Nucleus accumbens (tissue), 56 donors: ENCODE results near the gene PTH2R.
"Not testable (repeated sequence)": the region's sequence is repeated elsewhere in the genome, so short reads cannot be mapped to it uniquely, and the experiment has no call there.

Experiments used
- DNase-seq, 56 donors: peaks; one replicate each; lab custom pipeline; 2025; lab: John Stamatoyannopoulos, UW

The PTH2R gene

GRCh38 chr2:208481945-208482344 is 75.4 kb downstream of the PTH2R start:
- not testable (repeated sequence) for DNase-seq

- DNase-seq = not testable (repeated sequence)
These were observed 75.9 kb downstream of the PTH2R start for GRCh38 chr2:208482453-208483015.

- no peak for DNase-seq
These were observed 78.8 kb downstream of the PTH2R start for GRCh38 chr2:208485390-208485789.

- DNase-seq = peak in 3 of 56 donors; percentile 1 to 2 (median 1)
These were observed 82.3 kb downstream of the PTH2R start for GRCh38 chr2:208488686-208489564.

GRCh38 chr2:208489687-208490086 is 83.1 kb downstream of the PTH2R start:
- no peak for DNase-seq

- no peak for DNase-seq
These were observed 83.9 kb downstream of the PTH2R start for GRCh38 chr2:208490492-208490891.

- no peak for DNase-seq
These were observed 85.0 kb downstream of the PTH2R start for GRCh38 chr2:208491641-208492040.

GRCh38 chr2:208492069-208492468 is 85.5 kb downstream of the PTH2R start:
- no peak for DNase-seq

- DNase-seq = no peak
These were observed 86.6 kb downstream of the PTH2R start for GRCh38 chr2:208493186-208493585.

GRCh38 chr2:208496129-208496528 is 89.5 kb downstream of the PTH2R start:
- no peak for DNase-seq

GRCh38 chr2:208501206-208501605 is 94.6 kb downstream of the PTH2R start:
- no peak for DNase-seq

- DNase-seq = no peak
These were observed 95.7 kb downstream of the PTH2R start for GRCh38 chr2:208502288-208502687.

GRCh38 chr2:208505365-208505764 is 98.8 kb downstream of the PTH2R start:
- not testable (repeated sequence) for DNase-seq

GRCh38 chr2:208509586-208509985 is 103.0 kb downstream of the PTH2R start:
- no peak for DNase-seq

GRCh38 chr2:208511016-208511415 is 104.4 kb downstream of the PTH2R start:
- no peak for DNase-seq

- no peak for DNase-seq
These were observed 105.0 kb downstream of the PTH2R start for GRCh38 chr2:208511573-208511972.

- DNase-seq = no peak
These were observed 108.5 kb downstream of the PTH2R start for GRCh38 chr2:208515099-208515498.

- DNase-seq = not testable (repeated sequence)
These were observed 116.5 kb downstream of the PTH2R start for GRCh38 chr2:208523069-208523468.

GRCh38 chr2:208525165-208525564 is 118.6 kb downstream of the PTH2R start:
- not testable (repeated sequence) for DNase-seq

GRCh38 chr2:208529796-208530195 is 123.2 kb downstream of the PTH2R start:
- DNase-seq = no peak

- DNase-seq = no peak
These were observed 124.8 kb downstream of the PTH2R start for GRCh38 chr2:208531361-208531760.

- not testable (repeated sequence) for DNase-seq
These were observed 129.0 kb downstream of the PTH2R start for GRCh38 chr2:208535578-208535977.
